ENCODE results near the gene KIF7. TPM values are rescaled to one million over a fixed set of nuclear protein-coding genes. Genes with fewer than 3 reads are reported as not detected.
"Not testable (repeated sequence)": the region's sequence is repeated elsewhere in the genome, so short reads cannot be mapped to it uniquely, and the experiment has no call there.

KIF7 gene
- total and polyA plus RNA-seq, 12 donors: 1.6 to 8.2 (median 5.3) TPM

DNA sequence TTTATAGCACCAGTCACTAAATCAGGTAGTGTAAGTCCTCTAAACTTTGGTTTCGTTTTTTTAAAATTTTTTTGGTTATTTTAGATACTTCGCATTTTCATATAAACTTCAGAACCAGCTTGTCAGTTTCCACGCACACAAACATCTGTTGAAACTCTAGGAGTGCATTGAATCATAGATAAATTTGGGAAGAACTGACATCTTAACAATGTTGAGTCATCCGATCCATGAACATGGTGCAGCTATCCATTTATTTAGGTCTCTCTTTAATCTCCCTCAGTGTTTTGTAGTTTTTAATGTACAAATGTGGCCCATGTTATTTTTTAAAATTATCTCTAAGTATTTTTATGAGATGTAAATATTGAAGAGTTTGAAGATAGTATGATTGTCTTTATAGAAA, 62.2 kb downstream of the KIF7 start:
- Histone ChIP-seq H3K9me3 (replicated peaks in 1 of 3) (no peaks in the 10 kb centered on the region), H3K27ac (no peak overlapping the region), H3K36me3 (replicated peaks in 1 of 2) (no peaks in the 10 kb centered on the region), H3K27me3 (no peaks in the 10 kb centered on the region), H3K4me1 (replicated peaks in 1 of 2) (no peaks in the 10 kb centered on the region), H3K4me3 (no peak overlapping the region)
- 94 to 96% (median 95%) methylated on average over 4 of the region's 4 CpGs for WGBS, 4 donors
- intact Hi-C loops (cut with DNase I): no loop called here
- TF ChIP-seq, protein P1, sequence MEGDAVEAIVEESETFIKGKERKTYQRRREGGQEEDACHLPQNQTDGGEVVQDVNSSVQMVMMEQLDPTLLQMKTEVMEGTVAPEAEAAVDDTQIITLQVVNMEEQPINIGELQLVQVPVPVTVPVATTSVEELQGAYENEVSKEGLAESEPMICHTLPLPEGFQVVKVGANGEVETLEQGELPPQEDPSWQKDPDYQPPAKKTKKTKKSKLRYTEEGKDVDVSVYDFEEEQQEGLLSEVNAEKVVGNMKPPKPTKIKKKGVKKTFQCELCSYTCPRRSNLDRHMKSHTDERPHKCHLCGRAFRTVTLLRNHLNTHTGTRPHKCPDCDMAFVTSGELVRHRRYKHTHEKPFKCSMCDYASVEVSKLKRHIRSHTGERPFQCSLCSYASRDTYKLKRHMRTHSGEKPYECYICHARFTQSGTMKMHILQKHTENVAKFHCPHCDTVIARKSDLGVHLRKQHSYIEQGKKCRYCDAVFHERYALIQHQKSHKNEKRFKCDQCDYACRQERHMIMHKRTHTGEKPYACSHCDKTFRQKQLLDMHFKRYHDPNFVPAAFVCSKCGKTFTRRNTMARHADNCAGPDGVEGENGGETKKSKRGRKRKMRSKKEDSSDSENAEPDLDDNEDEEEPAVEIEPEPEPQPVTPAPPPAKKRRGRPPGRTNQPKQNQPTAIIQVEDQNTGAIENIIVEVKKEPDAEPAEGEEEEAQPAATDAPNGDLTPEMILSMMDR (IDR thresholded peaks at IDR 0.05): no peak
- no peak for TF ChIP-seq POLR2A (IDR thresholded peaks at IDR 0.05)
- no peak for DNase-seq

DNA sequence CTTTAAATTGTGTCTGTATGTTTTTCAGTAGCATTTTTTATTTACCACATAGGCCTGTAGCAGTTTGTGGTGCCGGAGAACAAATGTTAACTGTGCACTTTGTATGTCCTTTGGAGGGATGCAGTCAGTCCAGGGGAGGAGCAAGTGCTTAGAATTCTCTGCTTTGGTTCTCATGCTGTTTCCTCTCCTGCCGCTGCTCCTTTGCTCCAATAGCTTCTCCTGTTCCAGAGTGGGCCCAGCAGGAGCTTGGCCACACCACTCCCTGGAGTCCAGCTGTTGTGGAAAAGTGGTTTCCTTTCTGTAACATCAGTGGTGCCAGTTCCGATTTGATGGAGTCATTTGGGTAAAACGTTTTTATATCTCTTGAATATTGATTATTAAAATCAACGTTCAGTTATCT, 63.4 kb downstream of the KIF7 start:
- H3K36me3 ChIP-seq (replicated peaks in 1 of 2): no peaks in the 10 kb centered on the region
- intact Hi-C loops (cut with DNase I): no loop called here

DNA sequence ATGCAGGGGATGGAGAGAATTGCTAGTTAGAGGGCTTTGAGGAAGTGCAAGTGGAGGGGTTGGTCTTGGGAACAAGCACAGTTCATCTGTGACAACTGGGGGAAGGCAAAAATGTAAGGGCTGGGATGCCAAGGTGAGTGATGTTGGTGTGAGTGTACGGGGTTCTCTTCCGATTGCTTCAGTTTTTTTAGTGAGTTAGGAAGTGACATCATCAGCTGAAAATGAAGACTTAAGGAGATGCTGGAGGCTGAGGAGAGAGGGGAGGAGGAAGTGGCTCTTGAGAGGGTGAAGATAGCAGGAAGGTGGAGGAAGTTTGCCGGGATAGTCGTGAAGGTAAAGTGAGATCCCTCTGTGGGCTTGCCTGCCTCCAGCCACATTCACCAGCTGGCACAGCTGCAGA, 67.3 kb downstream of the KIF7 start:
- intact Hi-C loops (cut with DNase I): no loop called here
- TF ChIP-seq POLR2A (IDR thresholded peaks at IDR 0.05): no peak
- TF ChIP-seq, protein P1 (IDR thresholded peaks at IDR 0.05): no peak
- no peak overlapping the region for H3K4me3 ChIP-seq
- no peaks in the 10 kb centered on the region for H3K36me3 ChIP-seq (replicated peaks in 1 of 2)
- no peak for DNase-seq
- H3K4me1 ChIP-seq (replicated peaks in 1 of 2): no peaks in the 10 kb centered on the region
- H3K9me3 ChIP-seq (replicated peaks in 1 of 3): no peaks in the 10 kb centered on the region
- WGBS, 4 donors: 77 to 80% (median 80%) methylated on average over 4 of the region's 4 CpGs
- no peak overlapping the region for H3K27ac ChIP-seq
- no peaks in the 10 kb centered on the region for H3K27me3 ChIP-seq

More for the DNA sequence above, 63.4 kb downstream of the KIF7 start:
- no peak overlapping the region for H3K4me3 ChIP-seq
- H3K27ac ChIP-seq: no peak overlapping the region
- no peaks in the 10 kb centered on the region for H3K4me1 ChIP-seq (replicated peaks in 1 of 2)
- H3K9me3 ChIP-seq (replicated peaks in 1 of 3): no peaks in the 10 kb centered on the region
- no peaks in the 10 kb centered on the region for H3K27me3 ChIP-seq
- WGBS, 4 donors: 89 to 92% (median 90%) methylated on average over 5 of the region's 5 CpGs
- TF ChIP-seq, protein P1 (IDR thresholded peaks at IDR 0.05): no peak
- TF ChIP-seq POLR2A (IDR thresholded peaks at IDR 0.05): no peak
- DNase-seq: no peak

DNA sequence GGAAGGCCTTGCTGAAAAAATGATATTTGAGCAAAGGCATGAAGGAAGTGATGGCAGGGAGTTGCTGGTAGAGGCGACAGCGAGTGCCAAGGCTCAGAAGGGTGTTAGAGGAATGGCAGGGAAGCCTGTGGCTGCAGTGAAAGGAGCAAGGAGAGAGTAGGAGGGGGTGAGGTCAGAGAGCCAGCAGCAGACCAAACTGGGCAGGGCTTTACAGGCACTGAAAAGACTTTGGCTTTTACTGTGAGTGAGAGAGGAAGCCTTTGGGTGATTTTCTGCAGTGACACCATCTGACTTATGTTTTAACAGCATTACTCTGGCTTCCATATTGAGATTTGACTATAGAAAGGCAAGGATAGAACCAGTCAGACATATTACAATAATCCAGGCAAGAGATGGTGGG, 68.6 kb downstream of the KIF7 start:
- Histone ChIP-seq H3K4me3 (no peak overlapping the region), H3K27ac (no peak overlapping the region), H3K27me3 (no peaks in the 10 kb centered on the region), H3K9me3 (replicated peaks in 1 of 3) (no peaks in the 10 kb centered on the region), H3K4me1 (replicated peaks in 1 of 2) (no peaks in the 10 kb centered on the region), H3K36me3 (replicated peaks in 1 of 2) (no peaks in the 10 kb centered on the region)
- no peak for DNase-seq
- intact Hi-C loops (cut with DNase I): no loop called here
- TF ChIP-seq POLR2A (IDR thresholded peaks at IDR 0.05): no peak
- TF ChIP-seq, protein P1 (IDR thresholded peaks at IDR 0.05): no peak
- WGBS, 4 donors: 90 to 100% (median 95%) methylated on average over 2 of the region's 2 CpGs

DNA sequence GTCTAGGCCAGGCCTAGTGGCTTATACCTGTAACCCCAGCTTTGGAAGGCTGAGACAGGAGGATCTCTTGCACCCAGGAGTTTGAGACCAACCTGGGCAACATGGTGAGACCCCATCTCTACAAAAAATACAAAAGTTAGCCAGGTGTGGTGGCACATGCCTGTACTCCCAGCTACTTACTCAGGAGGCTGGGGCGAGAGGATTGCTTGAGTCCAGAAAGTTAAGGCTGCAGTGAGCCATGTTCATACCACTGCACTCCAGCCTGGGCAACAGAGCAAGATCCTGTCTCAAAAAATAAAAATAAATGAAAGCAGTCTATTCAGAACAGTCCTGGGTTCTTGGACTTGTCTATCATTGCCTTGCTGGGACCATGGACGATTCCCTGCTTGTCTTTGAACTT, 74.5 kb downstream of the KIF7 start:
- DNase-seq; H3K4me3 ChIP-seq; H3K36me3 ChIP-seq (replicated peaks in 1 of 2); H3K9me3 ChIP-seq (replicated peaks in 1 of 3); H3K27me3 ChIP-seq; H3K4me1 ChIP-seq (replicated peaks in 1 of 2); H3K27ac ChIP-seq; intact Hi-C loops (cut with DNase I): not testable (repeated sequence)
- 88 to 97% (median 95%) methylated on average over 2 of the region's 2 CpGs for WGBS, 4 donors

Measured in adrenal gland (tissue), 12 donors.